Adrenal gland (tissue), 5 donors: ENCODE measurements around the gene HECTD1.

Experiments used
- CTCF ChIP-seq, 6 experiments: fragments of 450-650 bp in 4 of 6; fragments of 200-600 bp in 2 of 6; sonication (generic) in 1 of 6; IDR thresholded peaks; 1 replicate in 5 of 6; 2 replicates in 1 of 6; pipeline versions ENCODE4 v1.5.1 to v1.8.0; 2016 to 2021; ENCODE audit warnings: antibody characterized with exemption in 6 of 6, mild to moderate bottlenecking in 2 of 6, moderate library complexity in 1 of 6
- POLR2A ChIP-seq, 2 donors: fragments of 450-650 bp; IDR thresholded peaks; one replicate each; pipeline ENCODE4 v1.6.1; 2017; ENCODE audit warnings: antibody characterized with exemption in 2 of 2, mild to moderate bottlenecking in 2 of 2, moderate library complexity in 1 of 2
- donor health status: DM: no; HTN: no; CAD: no.

GRCh38 chr14:31162910-31163649, 44.5 kb downstream of the HECTD1 start:
- no peak for TF ChIP-seq CTCF (IDR thresholded peaks at IDR 0.05)
- no peak for TF ChIP-seq POLR2A (IDR thresholded peaks at IDR 0.05)
